Tibial artery (tissue), 4 donors: ENCODE results near the gene ABHD12B.
A peak's percentile ranks its signal among the peaks of the same experiment; 100 is the strongest.

Source experiments
- DNase-seq, 2 donors: peaks; one replicate each; pipeline ENCODE4 v3.0.0-alpha.2; 2019
- H3K27ac ChIP-seq, 2 donors: fragments of 200-600 bp; sonication (generic) in 1 of 2; 1 replicate in 1 of 2; 2 replicates in 1 of 2; pipeline ENCODE4 v1.5.1; 2018 to 2019; ENCODE audit warnings: mild to moderate bottlenecking in 1 of 2
- H3K27me3 ChIP-seq, 2 donors: fragments of 200-600 bp; sonication (generic) in 1 of 2; one replicate each; pipeline versions ENCODE4 v1.5.1 to v1.6.0; 2016 to 2019
- H3K36me3 ChIP-seq, 3 donors: fragments of 200-600 bp; sonication (generic) in 2 of 3; one replicate each; pipeline ENCODE4 v1.5.1; 2016 to 2019; ENCODE audit warnings: mild to moderate bottlenecking in 2 of 3
- H3K4me1 ChIP-seq, 4 donors: fragments of 200-600 bp; sonication (generic) in 2 of 4; 1 replicate in 3 of 4; 2 replicates in 1 of 4; pipeline ENCODE4 v1.5.1; 2016 to 2019
- H3K4me3 ChIP-seq, 2 donors: fragments of 200-600 bp; sonication (generic) in 1 of 2; 1 replicate in 1 of 2; 2 replicates in 1 of 2; pipeline ENCODE4 v1.5.1; 2018 to 2019; ENCODE audit warnings: mild to moderate bottlenecking in 2 of 2
- H3K9me3 ChIP-seq, 3 donors: fragments of 200-600 bp; sonication (generic) in 1 of 3; one replicate each; pipeline ENCODE4 v1.5.1; 2016 to 2019
- intact Hi-C: fragments of 100-400 bp; cut with DNase I; formaldehyde crosslinking; loops from one replicate; pipeline ENCODE4 v1.15.0; 2023; ENCODE audit warnings: low total_unique reads
- TF ChIP-seq, protein P1 (sequence below), 2 experiments: fragments of 200-600 bp in 1 of 2; fragments of 450-650 bp in 1 of 2; IDR thresholded peaks; one replicate each; pipeline ENCODE4 v1.5.1; 2017 to 2019; ENCODE audit warnings: antibody characterized with exemption in 2 of 2, mild to moderate bottlenecking in 1 of 2, moderate library complexity in 1 of 2

ABHD12B gene

DNA sequence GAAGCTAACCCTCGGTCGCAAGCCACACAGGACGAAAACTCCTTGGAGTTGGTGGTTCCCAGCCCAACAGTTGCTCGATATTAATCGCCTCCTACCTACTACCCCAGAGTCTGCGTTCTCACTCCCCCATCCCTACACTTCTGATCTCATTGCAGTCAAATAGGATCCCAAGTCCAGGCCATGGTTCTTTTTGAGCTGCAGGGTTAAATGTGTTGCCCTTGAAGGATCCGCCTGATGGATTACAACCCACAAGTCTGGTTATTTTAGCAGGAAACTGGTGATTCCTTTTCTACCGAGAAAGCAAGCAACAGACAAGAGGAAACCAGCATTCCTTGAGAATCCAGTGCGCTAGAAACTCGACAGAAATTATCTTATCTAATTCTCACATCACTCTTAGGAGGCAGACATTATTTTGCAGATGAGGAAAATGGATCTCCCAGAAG, 40.1 kb upstream of the ABHD12B start:
- Histone ChIP-seq H3K9me3 (no peaks in the 10 kb centered on the region), H3K27me3 (no peaks in the 10 kb centered on the region), H3K36me3 (no peaks in the 10 kb centered on the region), H3K4me3 (peak overlapping the region; percentile 87 to 92), H3K4me1 (peaks cover 4 to 18% (median 15%) of the 10 kb centered on the region in 4 donors), H3K27ac (peak overlapping the region; percentile 86 to 88)
- no peak for DNase-seq
- intact Hi-C loops = no loop called here
- TF ChIP-seq, protein P1, sequence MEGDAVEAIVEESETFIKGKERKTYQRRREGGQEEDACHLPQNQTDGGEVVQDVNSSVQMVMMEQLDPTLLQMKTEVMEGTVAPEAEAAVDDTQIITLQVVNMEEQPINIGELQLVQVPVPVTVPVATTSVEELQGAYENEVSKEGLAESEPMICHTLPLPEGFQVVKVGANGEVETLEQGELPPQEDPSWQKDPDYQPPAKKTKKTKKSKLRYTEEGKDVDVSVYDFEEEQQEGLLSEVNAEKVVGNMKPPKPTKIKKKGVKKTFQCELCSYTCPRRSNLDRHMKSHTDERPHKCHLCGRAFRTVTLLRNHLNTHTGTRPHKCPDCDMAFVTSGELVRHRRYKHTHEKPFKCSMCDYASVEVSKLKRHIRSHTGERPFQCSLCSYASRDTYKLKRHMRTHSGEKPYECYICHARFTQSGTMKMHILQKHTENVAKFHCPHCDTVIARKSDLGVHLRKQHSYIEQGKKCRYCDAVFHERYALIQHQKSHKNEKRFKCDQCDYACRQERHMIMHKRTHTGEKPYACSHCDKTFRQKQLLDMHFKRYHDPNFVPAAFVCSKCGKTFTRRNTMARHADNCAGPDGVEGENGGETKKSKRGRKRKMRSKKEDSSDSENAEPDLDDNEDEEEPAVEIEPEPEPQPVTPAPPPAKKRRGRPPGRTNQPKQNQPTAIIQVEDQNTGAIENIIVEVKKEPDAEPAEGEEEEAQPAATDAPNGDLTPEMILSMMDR (IDR thresholded peaks at IDR 0.05) = no peak

DNA sequence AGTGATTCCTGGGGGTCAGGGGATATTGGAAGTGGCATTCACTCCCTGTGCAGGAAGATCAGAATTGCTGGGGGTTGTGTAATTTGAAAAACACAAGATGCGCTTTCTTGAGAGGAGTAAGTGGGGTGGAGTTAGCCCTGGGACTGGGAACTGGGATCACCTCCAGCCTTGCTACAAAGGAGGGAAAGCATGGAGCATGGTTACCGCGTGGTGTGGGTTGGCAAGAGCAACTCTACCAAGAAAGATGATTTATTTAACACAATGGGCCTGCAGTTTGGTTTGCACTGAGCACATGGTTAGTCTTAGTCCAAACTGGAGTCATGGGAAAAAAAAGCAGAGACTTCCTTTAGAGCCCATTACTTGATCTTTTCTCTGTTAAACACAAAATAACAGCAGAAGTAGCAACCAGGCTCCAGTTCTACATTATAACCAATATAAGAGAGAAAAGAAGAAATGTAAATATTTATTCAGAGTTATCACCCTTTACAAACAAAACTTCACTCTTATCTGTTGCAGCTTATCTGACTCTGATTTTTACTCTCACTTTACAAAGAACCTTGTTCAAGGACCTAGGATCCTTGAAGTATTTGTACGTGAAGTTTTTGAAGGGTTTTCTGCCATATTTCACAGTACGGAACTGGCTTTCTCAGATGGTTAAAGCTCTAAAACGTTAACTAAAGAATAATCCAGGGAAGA, 38.8 kb upstream of the ABHD12B start:
- TF ChIP-seq, protein P1 (IDR thresholded peaks at IDR 0.05) = no peak

DNA sequence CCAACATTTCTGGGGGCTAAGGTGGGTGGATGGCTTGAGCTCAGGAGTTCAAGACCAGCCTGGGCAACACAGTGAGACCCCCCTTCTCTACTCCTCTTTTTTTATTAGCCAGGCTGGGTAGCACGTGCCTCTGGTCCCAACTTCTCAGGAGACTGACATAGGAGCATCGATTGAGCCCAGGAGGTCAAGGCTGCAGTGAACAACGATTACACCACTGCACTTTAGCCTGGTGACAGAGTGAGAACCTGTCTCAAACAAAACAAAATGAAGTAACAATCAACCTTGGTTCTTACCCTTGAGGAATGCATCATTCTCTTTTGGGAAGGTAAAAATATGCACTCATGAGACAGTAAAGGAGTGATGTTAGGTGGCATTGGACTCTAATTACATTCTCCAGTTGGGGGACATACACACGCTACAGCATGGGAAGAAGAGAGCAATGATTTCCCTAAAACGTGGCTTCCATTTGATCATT, 37.0 kb upstream of the ABHD12B start:
- H3K36me3 ChIP-seq = no peaks in the 10 kb centered on the region
- intact Hi-C loops = no loop called here
- DNase-seq = no peak
- no peak overlapping the region for H3K27ac ChIP-seq
- TF ChIP-seq, protein P1 (IDR thresholded peaks at IDR 0.05) = no peak
- no peak overlapping the region for H3K4me3 ChIP-seq
- H3K9me3 ChIP-seq = no peaks in the 10 kb centered on the region
- peaks cover 0 to 3% of the 10 kb centered on the region in 2 donors for H3K27me3 ChIP-seq
- peaks cover 0 to 9% (median 3%) of the 10 kb centered on the region in 4 donors for H3K4me1 ChIP-seq

More for the DNA sequence above, 38.8 kb upstream of the ABHD12B start:
- intact Hi-C loops = no loop called here
- DNase-seq = no peak
- Histone ChIP-seq H3K4me3 (no peak overlapping the region), H3K36me3 (no peaks in the 10 kb centered on the region), H3K27me3 (peaks cover 0 to 2% of the 10 kb centered on the region in 2 donors), H3K4me1 (peaks cover 4 to 18% (median 15%) of the 10 kb centered on the region in 4 donors), H3K27ac (no peak overlapping the region), H3K9me3 (no peaks in the 10 kb centered on the region)

DNA sequence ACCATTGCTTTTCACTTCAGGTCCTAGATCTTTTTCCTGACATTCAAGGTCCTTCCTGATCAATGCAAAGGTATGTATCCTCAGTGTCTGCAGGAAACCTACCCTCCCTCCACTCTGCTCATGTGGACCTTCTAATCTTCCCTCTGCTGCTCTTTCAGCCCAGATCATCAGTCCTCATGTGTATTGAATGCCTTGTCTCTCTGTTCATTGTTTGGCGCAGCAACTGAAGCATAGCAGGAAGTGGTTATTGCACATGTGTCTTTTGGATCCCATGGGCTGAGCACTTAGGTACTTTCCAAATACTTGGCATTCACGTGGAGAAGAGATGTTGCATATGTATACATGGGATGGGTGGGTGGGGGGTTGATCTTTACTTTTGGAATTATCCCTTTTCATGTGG, 36.6 kb upstream of the ABHD12B start:
- H3K4me3 ChIP-seq = no peak overlapping the region
- TF ChIP-seq, protein P1 (IDR thresholded peaks at IDR 0.05) = no peak
- no peaks in the 10 kb centered on the region for H3K36me3 ChIP-seq
- H3K27ac ChIP-seq = no peak overlapping the region
- H3K9me3 ChIP-seq = no peaks in the 10 kb centered on the region
- H3K4me1 ChIP-seq = peaks cover 0 to 7% (median 3%) of the 10 kb centered on the region in 4 donors
- no peak for DNase-seq
- H3K27me3 ChIP-seq = peaks cover 0 to 3% of the 10 kb centered on the region in 2 donors
- intact Hi-C loops = no loop called here

DNA sequence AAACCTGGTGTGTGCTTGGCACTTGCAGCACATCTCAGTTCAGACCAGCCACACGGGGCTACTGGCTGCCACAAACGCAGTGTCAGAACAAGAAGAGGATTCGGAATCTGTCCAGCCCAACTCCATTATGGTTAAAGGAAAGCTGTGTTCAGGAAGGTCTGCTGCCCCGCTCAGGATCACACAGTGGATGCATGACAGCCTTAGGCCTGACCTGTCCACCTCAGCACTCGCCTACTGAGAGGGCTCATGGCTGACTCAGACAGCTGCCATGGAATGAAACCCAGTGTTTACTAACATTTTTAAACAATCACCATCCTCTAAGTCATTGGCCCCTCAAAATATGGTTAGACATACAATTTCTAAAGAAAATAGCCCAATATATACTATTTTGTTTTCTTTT, 35.3 kb upstream of the ABHD12B start:
- no peak for DNase-seq
- intact Hi-C loops = no loop called here
- Histone ChIP-seq H3K4me1 (peaks cover 0 to 6% (median 3%) of the 10 kb centered on the region in 4 donors), H3K27me3 (peaks cover 0 to 3% of the 10 kb centered on the region in 2 donors), H3K27ac (no peak overlapping the region), H3K4me3 (no peak overlapping the region), H3K9me3 (no peaks in the 10 kb centered on the region), H3K36me3 (no peaks in the 10 kb centered on the region)
- TF ChIP-seq, protein P1 (IDR thresholded peaks at IDR 0.05) = no peak
